Hepatic stellate cell (primary cell): ENCODE data around the gene RHOF.
"Not testable (repeated sequence)": the region's sequence is repeated elsewhere in the genome, so short reads cannot be mapped to it uniquely, and the experiment has no call there.

ENCODE experiments used
- DNase-seq: peaks from one replicate; pipeline ENCODE4 v3.0.0; 2011; ENCODE audit warnings: low spot score

The RHOF gene

DNA sequence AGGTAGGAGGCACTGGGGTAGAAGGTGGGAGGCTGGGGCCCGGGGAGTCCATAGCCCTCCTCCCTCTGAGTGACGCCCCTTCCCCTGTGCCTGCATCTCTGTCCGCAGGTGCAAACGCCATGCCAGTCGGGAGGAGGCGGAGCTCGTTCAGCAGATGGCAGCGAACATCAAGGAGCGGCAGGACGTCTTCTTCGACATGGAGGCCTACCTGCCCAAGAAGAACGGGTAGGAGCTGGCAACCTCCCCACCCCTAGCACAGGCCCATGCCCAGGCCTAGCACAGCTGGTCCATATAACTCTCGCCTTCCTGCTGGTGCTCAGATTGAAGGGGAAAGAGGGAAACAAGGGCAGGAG is 45.3 kb downstream of the RHOF start:
- DNase-seq: no peak

DNA sequence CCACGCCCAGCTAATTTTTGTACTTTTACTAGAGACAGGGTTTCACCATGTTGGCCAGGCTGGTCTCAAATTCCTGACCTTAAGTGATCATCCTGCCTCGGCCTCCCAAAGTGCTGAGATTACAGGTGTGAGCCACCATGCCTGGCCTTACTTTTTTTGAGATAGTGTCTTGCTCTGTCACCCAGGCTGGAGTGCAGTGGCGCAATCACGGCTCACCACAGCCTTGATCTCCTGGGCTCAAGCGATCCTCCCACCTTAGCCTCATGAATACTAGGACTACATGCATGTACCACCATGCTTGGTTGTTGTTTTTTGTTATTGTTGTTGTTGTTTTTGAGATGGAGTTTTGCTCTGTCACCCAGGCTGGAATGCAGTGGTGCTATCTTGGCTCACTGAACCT is 47.9 kb downstream of the RHOF start:
- not testable (repeated sequence) for DNase-seq

- DNase-seq: no peak
These were observed 51.7 kb downstream of the RHOF start for GRCh38 chr12:121741743-121742142.

GRCh38 chr12:121740847-121741246 is 52.6 kb downstream of the RHOF start:
- DNase-seq: no peak

- DNase-seq: no peak
These were observed 55.1 kb downstream of the RHOF start for GRCh38 chr12:121738340-121738858.

- DNase-seq: no peak
These were observed 59.6 kb downstream of the RHOF start for GRCh38 chr12:121733849-121734248.

GRCh38 chr12:121731473-121731872 is 62.0 kb downstream of the RHOF start:
- DNase-seq: no peak

DNA sequence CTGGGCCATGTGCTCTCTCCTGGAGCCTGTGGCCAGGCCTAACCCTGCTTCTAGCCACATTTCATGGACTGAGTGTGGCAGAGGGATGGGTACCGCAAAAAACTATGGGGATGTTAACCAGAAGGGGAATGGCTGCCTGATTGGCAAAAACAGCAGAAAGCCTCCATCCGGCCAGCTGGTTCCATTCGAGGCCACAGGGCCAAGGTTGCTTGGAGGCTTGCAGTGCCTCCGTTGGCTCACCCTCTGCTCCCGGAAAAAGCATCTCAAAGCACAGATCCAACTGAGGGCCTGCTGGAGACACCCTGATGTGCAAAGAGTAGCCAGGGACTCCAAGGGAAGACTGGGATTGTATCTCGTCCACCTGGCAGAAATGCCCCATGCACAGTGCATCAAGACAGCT is 64.5 kb downstream of the RHOF start:
- DNase-seq: no peak
